Activated T-cell treated with anti-CD3 and anti-CD28 coated beads, Interleukin-2, amount 50 U/mL, for 4 hours (primary cell): ENCODE results near the gene CDK4. TPM values are rescaled to one million over a fixed set of nuclear protein-coding genes. Genes with fewer than 3 reads are reported as not detected.
"Not testable (repeated sequence)": the region's sequence is repeated elsewhere in the genome, so short reads cannot be mapped to it uniquely, and the experiment has no call there.

Experiments used
- ATAC-seq, 2 donors: fragments of 200-7000 bp; cut with Tn5 transposase; one replicate each; pipeline ENCODE4 v1.10.0; 2021
- DNase-seq: peaks from one replicate; pipeline ENCODE4 v3.0.0-alpha.2; 2020
- H3K27me3 Mint-ChIP-seq: one replicate; pipeline ENCODE4 v1.8.0; 2021; ENCODE audit warnings: low read depth, mixed read lengths
- H3K36me3 Mint-ChIP-seq: one replicate; pipeline ENCODE4 v1.8.0; 2022; ENCODE audit warnings: mixed read lengths; ENCODE audit not compliant: insufficient read depth
- H3K4me1 Mint-ChIP-seq: one replicate; pipeline ENCODE4 v1.8.0; 2021; ENCODE audit warnings: low read depth, mixed read lengths
- H3K4me3 Mint-ChIP-seq: one replicate; pipeline ENCODE4 v1.8.0; 2021; ENCODE audit warnings: mild to moderate bottlenecking, moderate library complexity, mixed read lengths
- H3K9me3 Mint-ChIP-seq: one replicate; pipeline ENCODE4 v1.8.0; 2021; ENCODE audit warnings: mixed read lengths
- total RNA-seq, 3 donors: library from RNA; stranded (reverse); gene quantifications; one replicate each; pipeline ENCODE4 v1.2.1, GENCODE V29; 2021

The CDK4 gene
- total RNA-seq, 3 donors from 2014 or later = 347 to 382 (median 378) TPM

- Mint-ChIP-seq H3K4me1 (peaks cover 46% of the 10 kb centered on the region), H3K9me3 (no peaks in the 10 kb centered on the region), H3K27me3 (no peaks in the 10 kb centered on the region), H3K36me3 (peaks cover 8% of the 10 kb centered on the region), H3K4me3 (no peak overlapping the region)
- DNase-seq (no peak), ATAC-seq (no peak)
Measured at GRCh38 chr12:57777911-57778310, 25.8 kb upstream of the CDK4 start.

- no peak for DNase-seq
- H3K4me3 Mint-ChIP-seq = no peak overlapping the region
- H3K9me3 Mint-ChIP-seq = no peaks in the 10 kb centered on the region
- no peaks in the 10 kb centered on the region for H3K27me3 Mint-ChIP-seq
- peaks cover 8% of the 10 kb centered on the region for H3K36me3 Mint-ChIP-seq
- H3K4me1 Mint-ChIP-seq = peaks cover 44% of the 10 kb centered on the region
- ATAC-seq = no peak
Measured at GRCh38 chr12:57777367-57777766, 25.3 kb upstream of the CDK4 start.

GRCh38 chr12:57776247-57776587 lies 24.1 kb upstream of the CDK4 start:
- DNase-seq (no peak), ATAC-seq (no peak)
- peaks cover 8% of the 10 kb centered on the region for H3K36me3 Mint-ChIP-seq
- H3K27me3 Mint-ChIP-seq = no peaks in the 10 kb centered on the region
- no peaks in the 10 kb centered on the region for H3K9me3 Mint-ChIP-seq
- no peak overlapping the region for H3K4me3 Mint-ChIP-seq
- H3K4me1 Mint-ChIP-seq = peaks cover 39% of the 10 kb centered on the region

GRCh38 chr12:57775563-57776246 lies 23.6 kb upstream of the CDK4 start:
- Mint-ChIP-seq H3K27me3 (no peaks in the 10 kb centered on the region), H3K4me3 (no peak overlapping the region), H3K9me3 (no peaks in the 10 kb centered on the region), H3K4me1 (peaks cover 36% of the 10 kb centered on the region), H3K36me3 (peaks cover 10% of the 10 kb centered on the region)
- DNase-seq (no peak), ATAC-seq (no peak)

- H3K27me3 Mint-ChIP-seq = no peaks in the 10 kb centered on the region
- no peak overlapping the region for H3K4me3 Mint-ChIP-seq
- peaks cover 16% of the 10 kb centered on the region for H3K36me3 Mint-ChIP-seq
- no peaks in the 10 kb centered on the region for H3K9me3 Mint-ChIP-seq
- DNase-seq = no peak
- peaks cover 35% of the 10 kb centered on the region for H3K4me1 Mint-ChIP-seq
- ATAC-seq = no peak
Measured at GRCh38 chr12:57775044-57775443, 22.9 kb upstream of the CDK4 start.

GRCh38 chr12:57774634-57775033 lies 22.5 kb upstream of the CDK4 start:
- not testable (repeated sequence) for DNase-seq, ATAC-seq, H3K27me3 Mint-ChIP-seq, H3K9me3 Mint-ChIP-seq, H3K4me3 Mint-ChIP-seq
- Mint-ChIP-seq H3K36me3 (peaks cover 20% of the 10 kb centered on the region), H3K4me1 (peaks cover 34% of the 10 kb centered on the region)

- H3K9me3 Mint-ChIP-seq = no peaks in the 10 kb centered on the region
- ATAC-seq = peak; percentile 26 to 31
- H3K4me3 Mint-ChIP-seq = peak within 1 kb of the TSS; percentile 98
- H3K27me3 Mint-ChIP-seq = no peaks in the 10 kb centered on the region
- DNase-seq = no peak
- H3K4me1 Mint-ChIP-seq = peaks cover 25% of the 10 kb centered on the region
- peaks cover 31% of the 10 kb centered on the region for H3K36me3 Mint-ChIP-seq
Measured at GRCh38 chr12:57772429-57773322, 20.6 kb upstream of the CDK4 start, which contains the start of gene EEF1AKMT3. Gene EEF1AKMT3, plus strand, starts transcription at chr12:57772614. Its CDS starts 111 bp downstream, at chr12:57772725.

GRCh38 chr12:57771873-57772428 lies 19.8 kb upstream of the CDK4 start, which contains the start of gene METTL1:
Gene METTL1, minus strand, starts transcription at chr12:57772105. Its CDS starts 22 bp downstream, at chr12:57772083.
- Mint-ChIP-seq H3K36me3 (peaks cover 31% of the 10 kb centered on the region), H3K27me3 (peaks cover 2% of the 10 kb centered on the region), H3K4me3 (peak within 1 kb of the TSS; percentile 98), H3K9me3 (no peaks in the 10 kb centered on the region), H3K4me1 (peaks cover 26% of the 10 kb centered on the region)
- DNase-seq (peak; percentile 90), ATAC-seq (peak; percentile 88)

GRCh38 chr12:57771236-57771872 lies 19.2 kb upstream of the CDK4 start:
- Mint-ChIP-seq H3K9me3 (no peaks in the 10 kb centered on the region), H3K4me3 (peak overlapping the region; percentile 98), H3K36me3 (peaks cover 31% of the 10 kb centered on the region), H3K27me3 (peaks cover 7% of the 10 kb centered on the region), H3K4me1 (peaks cover 32% of the 10 kb centered on the region)
- ATAC-seq (peak; percentile 80 to 83), DNase-seq (peak; percentile 91)

GRCh38 chr12:57770734-57771133 lies 18.6 kb upstream of the CDK4 start:
- H3K4me3 Mint-ChIP-seq = peak overlapping the region; percentile 98
- peaks cover 10% of the 10 kb centered on the region for H3K27me3 Mint-ChIP-seq
- H3K9me3 Mint-ChIP-seq = no peaks in the 10 kb centered on the region
- H3K4me1 Mint-ChIP-seq = peaks cover 37% of the 10 kb centered on the region
- ATAC-seq = no peak
- DNase-seq = no peak
- peaks cover 29% of the 10 kb centered on the region for H3K36me3 Mint-ChIP-seq

- Mint-ChIP-seq H3K27me3 (peaks cover 15% of the 10 kb centered on the region), H3K4me1 (peaks cover 44% of the 10 kb centered on the region), H3K4me3 (peak overlapping the region; percentile 49), H3K36me3 (peaks cover 25% of the 10 kb centered on the region), H3K9me3 (no peaks in the 10 kb centered on the region)
- DNase-seq = no peak
- ATAC-seq = no peak
Measured at GRCh38 chr12:57769594-57769993, 17.5 kb upstream of the CDK4 start.

GRCh38 chr12:57767876-57768275 lies 15.8 kb upstream of the CDK4 start:
- Mint-ChIP-seq H3K36me3 (peaks cover 30% of the 10 kb centered on the region), H3K9me3 (no peaks in the 10 kb centered on the region), H3K4me1 (peaks cover 47% of the 10 kb centered on the region), H3K4me3 (no peak overlapping the region), H3K27me3 (peaks cover 26% of the 10 kb centered on the region)
- ATAC-seq (no peak), DNase-seq (no peak)

- DNase-seq = no peak
- Mint-ChIP-seq H3K4me1 (peaks cover 44% of the 10 kb centered on the region), H3K27me3 (peaks cover 26% of the 10 kb centered on the region), H3K4me3 (no peak overlapping the region), H3K9me3 (no peaks in the 10 kb centered on the region), H3K36me3 (peaks cover 33% of the 10 kb centered on the region)
- no peak for ATAC-seq
Measured at GRCh38 chr12:57767305-57767698, 15.2 kb upstream of the CDK4 start.
